WTC11 (cell line): Measurements from ENCODE around the gene WDR64. TPM values are rescaled to one million over a fixed set of nuclear protein-coding genes. Genes with fewer than 3 reads are reported as not detected.

Source experiments
- ATAC-seq: fragments of 200-7000 bp; cut with Tn5 transposase; 2 replicates; pipeline ENCODE4 v1.10.0; 2021; ENCODE audit warnings: mild to moderate bottlenecking, moderate library complexity
- CTCF ChIA-PET: fragments of 300-600 bp; sonication (Branson Sonifier 250); formaldehyde crosslinking; loops from one replicate; lab custom pipeline; 2021; ENCODE audit warnings: antibody characterized with exemption; lab: Charles Lee
- POLR2A ChIA-PET: fragments of 350-600 bp; sonication (Branson Sonifier 250); formaldehyde crosslinking; loops from one replicate; lab custom pipeline; 2021; ENCODE audit warnings: antibody characterized with exemption; lab: Charles Lee
- DNase-seq: peaks from one replicate; pipeline ENCODE4 v3.0.0; 2021; ENCODE audit warnings: low spot score
- H3K27ac Mint-ChIP-seq: 2 replicates; pipeline ENCODE4 v1.8.0; 2021; ENCODE audit warnings: mixed read lengths
- H3K27me3 Mint-ChIP-seq: 2 replicates; pipeline ENCODE4 v1.8.0; 2021; ENCODE audit warnings: low read depth, mild to moderate bottlenecking, moderate library complexity, mixed read lengths
- H3K36me3 Mint-ChIP-seq: 2 replicates; pipeline ENCODE4 v1.8.0; 2021; ENCODE audit warnings: mixed read lengths
- H3K4me1 Mint-ChIP-seq: 2 replicates; pipeline ENCODE4 v1.8.0; 2022; ENCODE audit warnings: mixed read lengths
- H3K4me3 Mint-ChIP-seq: 2 replicates; pipeline ENCODE4 v1.8.0; 2021; ENCODE audit warnings: mild to moderate bottlenecking, moderate library complexity, mixed read lengths
- H3K9me3 Mint-ChIP-seq: 2 replicates; pipeline ENCODE4 v1.8.0; 2021; ENCODE audit warnings: mixed read lengths
- ATF1 ChIP-seq: sonication (generic); formaldehyde crosslinking; IDR thresholded peaks from 2 replicates; pipeline ENCODE4 v1.8.1; 2023; ENCODE audit warnings: mild to moderate bottlenecking, moderate library complexity, missing genetic modification reagents
- CREM ChIP-seq: sonication (generic); formaldehyde crosslinking; IDR thresholded peaks from 2 replicates; pipeline ENCODE4 v1.8.1; 2022; ENCODE audit warnings: mild to moderate bottlenecking, missing genetic modification reagents, moderate library complexity
- FOXJ3 ChIP-seq: sonication (generic); formaldehyde crosslinking; IDR thresholded peaks from 2 replicates; pipeline ENCODE4 v1.9.0; 2021; ENCODE audit warnings: missing genetic modification reagents, mild to moderate bottlenecking, borderline replicate concordance
- GTF2I ChIP-seq: fragments of 250-450 bp; sonication (Bioruptor Pico); conservative IDR thresholded peaks from 2 replicates; pipeline ENCODE4 v1.4.0; 2021; ENCODE audit warnings: mild to moderate bottlenecking
- IRF2 ChIP-seq: sonication (generic); formaldehyde crosslinking; IDR thresholded peaks from 2 replicates; pipeline ENCODE4 v1.8.0; 2022; ENCODE audit warnings: low read depth, missing genetic modification reagents, borderline replicate concordance
- NFYB ChIP-seq: sonication (generic); formaldehyde crosslinking; conservative IDR thresholded peaks from 2 replicates; pipeline ENCODE4 v1.8.0; 2022; ENCODE audit warnings: low read depth, missing genetic modification reagents
- SMAD4 ChIP-seq: sonication (generic); formaldehyde crosslinking; IDR thresholded peaks from 2 replicates; pipeline ENCODE4 v1.8.0; 2022; ENCODE audit warnings: mild to moderate bottlenecking, missing genetic modification reagents
- TP53 ChIP-seq: sonication (generic); formaldehyde crosslinking; IDR thresholded peaks from 2 replicates; pipeline ENCODE4 v1.8.1; 2023; ENCODE audit warnings: mild to moderate bottlenecking, missing genetic modification reagents
- ZNF263 ChIP-seq: sonication (generic); formaldehyde crosslinking; IDR thresholded peaks from 2 replicates; pipeline ENCODE4 v1.8.1; 2022; ENCODE audit warnings: low read depth, mild to moderate bottlenecking, moderate library complexity, missing genetic modification reagents
- ZNF671 ChIP-seq: fragments of 250-450 bp; sonication (Bioruptor Pico); IDR thresholded peaks from 2 replicates; pipeline ENCODE4 v1.8.0; 2021; ENCODE audit warnings: mild to moderate bottlenecking
- total RNA-seq: library from RNA; stranded (reverse); gene quantifications from 3 replicates; pipeline ENCODE4 v1.2.3, GENCODE V29; 2021
- TF ChIP-seq, protein P1 (sequence below): fragments of 250-450 bp; sonication (Bioruptor Pico); IDR thresholded peaks from 2 replicates; pipeline ENCODE4 v1.9.0; 2021; ENCODE audit warnings: mild to moderate bottlenecking
- TF ChIP-seq, protein P2 (sequence below): fragments of 250-450 bp; sonication (Bioruptor Pico); IDR thresholded peaks from 2 replicates; pipeline ENCODE4 v2.1.2; 2022; ENCODE audit warnings: mild to moderate bottlenecking, moderate library complexity
- TF ChIP-seq, protein P3 (sequence below): fragments of 200-600 bp; IDR thresholded peaks from 2 replicates; pipeline ENCODE4 v1.8.0; 2022; ENCODE audit warnings: antibody characterized with exemption
- TF ChIP-seq, protein P4 (sequence below): sonication (generic); formaldehyde crosslinking; IDR thresholded peaks from 2 replicates; pipeline ENCODE4 v1.8.0; 2023; ENCODE audit warnings: missing genetic modification reagents
- TF ChIP-seq, protein P5 (sequence below): sonication (generic); formaldehyde crosslinking; conservative IDR thresholded peaks from 2 replicates; pipeline ENCODE4 v1.8.1; 2023; ENCODE audit warnings: mild to moderate bottlenecking, low read depth, missing genetic modification reagents, moderate library complexity
- TF ChIP-seq, protein P6 (sequence below): sonication (generic); formaldehyde crosslinking; IDR thresholded peaks from 2 replicates; pipeline ENCODE4 v1.8.1; 2022; ENCODE audit warnings: mild to moderate bottlenecking, moderate library complexity, missing genetic modification reagents
- TF ChIP-seq, protein P7 (sequence below): sonication (generic); formaldehyde crosslinking; IDR thresholded peaks from 2 replicates; pipeline ENCODE4 v1.8.0; 2022; ENCODE audit warnings: mild to moderate bottlenecking, missing genetic modification reagents
- TF ChIP-seq, protein P8 (sequence below): sonication (generic); formaldehyde crosslinking; IDR thresholded peaks from 2 replicates; pipeline ENCODE4 v1.8.1; 2022; ENCODE audit warnings: low read depth, missing genetic modification reagents, borderline replicate concordance
- TF ChIP-seq, protein P9 (sequence below): sonication (generic); formaldehyde crosslinking; IDR thresholded peaks from 2 replicates; pipeline ENCODE4 v1.8.1; 2022; ENCODE audit warnings: low read depth, mild to moderate bottlenecking, moderate library complexity, missing genetic modification reagents, borderline replicate concordance

WDR64 gene
- total RNA-seq, 1 experiment from 2014 or later = not detected

DNA sequence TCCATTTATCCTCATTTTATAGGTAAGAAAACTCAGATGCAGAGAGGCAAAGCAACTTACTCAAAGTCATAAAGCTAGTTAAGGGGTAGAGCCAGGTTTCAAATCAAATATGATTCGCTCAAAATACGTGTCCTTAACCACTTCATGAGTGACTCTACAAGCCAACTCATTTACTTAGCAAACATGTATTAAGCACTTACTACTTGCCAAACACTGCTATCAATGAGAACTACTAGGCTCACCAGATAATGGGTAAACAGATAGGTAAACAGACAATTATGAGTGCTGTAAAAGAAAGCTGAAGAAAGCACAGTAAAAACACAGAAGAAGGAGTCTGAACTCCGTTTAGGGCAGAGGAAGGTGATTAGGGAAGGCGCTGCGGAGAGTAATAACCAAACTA, 65.9 kb downstream of the WDR64 start:
- no peak for DNase-seq
- no peaks in the 10 kb centered on the region for H3K4me1 Mint-ChIP-seq
- ChIA-PET POLR2A (interaction anchor here (0.6 kb wide), 1 partner anchor 28 kb away, joined by 3 read pairs; no protein-coding TSS in a partner anchor), CTCF (no interaction called here)
- H3K36me3 Mint-ChIP-seq = no peaks in the 10 kb centered on the region
- no peaks in the 10 kb centered on the region for H3K9me3 Mint-ChIP-seq
- H3K27ac Mint-ChIP-seq = no peak overlapping the region
- TF ChIP-seq FOXJ3 = no peak
- TF ChIP-seq, protein P1, sequence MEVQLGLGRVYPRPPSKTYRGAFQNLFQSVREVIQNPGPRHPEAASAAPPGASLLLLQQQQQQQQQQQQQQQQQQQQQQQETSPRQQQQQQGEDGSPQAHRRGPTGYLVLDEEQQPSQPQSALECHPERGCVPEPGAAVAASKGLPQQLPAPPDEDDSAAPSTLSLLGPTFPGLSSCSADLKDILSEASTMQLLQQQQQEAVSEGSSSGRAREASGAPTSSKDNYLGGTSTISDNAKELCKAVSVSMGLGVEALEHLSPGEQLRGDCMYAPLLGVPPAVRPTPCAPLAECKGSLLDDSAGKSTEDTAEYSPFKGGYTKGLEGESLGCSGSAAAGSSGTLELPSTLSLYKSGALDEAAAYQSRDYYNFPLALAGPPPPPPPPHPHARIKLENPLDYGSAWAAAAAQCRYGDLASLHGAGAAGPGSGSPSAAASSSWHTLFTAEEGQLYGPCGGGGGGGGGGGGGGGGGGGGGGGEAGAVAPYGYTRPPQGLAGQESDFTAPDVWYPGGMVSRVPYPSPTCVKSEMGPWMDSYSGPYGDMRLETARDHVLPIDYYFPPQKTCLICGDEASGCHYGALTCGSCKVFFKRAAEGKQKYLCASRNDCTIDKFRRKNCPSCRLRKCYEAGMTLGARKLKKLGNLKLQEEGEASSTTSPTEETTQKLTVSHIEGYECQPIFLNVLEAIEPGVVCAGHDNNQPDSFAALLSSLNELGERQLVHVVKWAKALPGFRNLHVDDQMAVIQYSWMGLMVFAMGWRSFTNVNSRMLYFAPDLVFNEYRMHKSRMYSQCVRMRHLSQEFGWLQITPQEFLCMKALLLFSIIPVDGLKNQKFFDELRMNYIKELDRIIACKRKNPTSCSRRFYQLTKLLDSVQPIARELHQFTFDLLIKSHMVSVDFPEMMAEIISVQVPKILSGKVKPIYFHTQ (CRISPR knock-in tag) = no peak
- TF ChIP-seq TP53 (CRISPR knock-in tag) = no peak
- no peak for TF ChIP-seq ZNF263 (CRISPR knock-in tag)
- TF ChIP-seq, protein P2, sequence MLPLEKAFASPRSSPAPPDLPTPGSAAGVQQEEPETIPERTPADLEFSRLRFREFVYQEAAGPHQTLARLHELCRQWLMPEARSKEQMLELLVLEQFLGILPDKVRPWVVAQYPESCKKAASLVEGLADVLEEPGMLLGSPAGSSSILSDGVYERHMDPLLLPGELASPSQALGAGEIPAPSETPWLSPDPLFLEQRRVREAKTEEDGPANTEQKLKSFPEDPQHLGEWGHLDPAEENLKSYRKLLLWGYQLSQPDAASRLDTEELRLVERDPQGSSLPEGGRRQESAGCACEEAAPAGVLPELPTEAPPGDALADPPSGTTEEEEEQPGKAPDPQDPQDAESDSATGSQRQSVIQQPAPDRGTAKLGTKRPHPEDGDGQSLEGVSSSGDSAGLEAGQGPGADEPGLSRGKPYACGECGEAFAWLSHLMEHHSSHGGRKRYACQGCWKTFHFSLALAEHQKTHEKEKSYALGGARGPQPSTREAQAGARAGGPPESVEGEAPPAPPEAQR (CRISPR knock-in tag) = no peak
- no peak for TF ChIP-seq SMAD4
- TF ChIP-seq ATF1 (CRISPR knock-in tag) = no peak
- no peak for TF ChIP-seq CREM (CRISPR knock-in tag)
- TF ChIP-seq, protein P3, sequence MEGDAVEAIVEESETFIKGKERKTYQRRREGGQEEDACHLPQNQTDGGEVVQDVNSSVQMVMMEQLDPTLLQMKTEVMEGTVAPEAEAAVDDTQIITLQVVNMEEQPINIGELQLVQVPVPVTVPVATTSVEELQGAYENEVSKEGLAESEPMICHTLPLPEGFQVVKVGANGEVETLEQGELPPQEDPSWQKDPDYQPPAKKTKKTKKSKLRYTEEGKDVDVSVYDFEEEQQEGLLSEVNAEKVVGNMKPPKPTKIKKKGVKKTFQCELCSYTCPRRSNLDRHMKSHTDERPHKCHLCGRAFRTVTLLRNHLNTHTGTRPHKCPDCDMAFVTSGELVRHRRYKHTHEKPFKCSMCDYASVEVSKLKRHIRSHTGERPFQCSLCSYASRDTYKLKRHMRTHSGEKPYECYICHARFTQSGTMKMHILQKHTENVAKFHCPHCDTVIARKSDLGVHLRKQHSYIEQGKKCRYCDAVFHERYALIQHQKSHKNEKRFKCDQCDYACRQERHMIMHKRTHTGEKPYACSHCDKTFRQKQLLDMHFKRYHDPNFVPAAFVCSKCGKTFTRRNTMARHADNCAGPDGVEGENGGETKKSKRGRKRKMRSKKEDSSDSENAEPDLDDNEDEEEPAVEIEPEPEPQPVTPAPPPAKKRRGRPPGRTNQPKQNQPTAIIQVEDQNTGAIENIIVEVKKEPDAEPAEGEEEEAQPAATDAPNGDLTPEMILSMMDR = no peak
- TF ChIP-seq GTF2I (CRISPR knock-in tag) = no peak
- TF ChIP-seq ZNF671 (CRISPR knock-in tag) = no peak
- TF ChIP-seq, protein P4, sequence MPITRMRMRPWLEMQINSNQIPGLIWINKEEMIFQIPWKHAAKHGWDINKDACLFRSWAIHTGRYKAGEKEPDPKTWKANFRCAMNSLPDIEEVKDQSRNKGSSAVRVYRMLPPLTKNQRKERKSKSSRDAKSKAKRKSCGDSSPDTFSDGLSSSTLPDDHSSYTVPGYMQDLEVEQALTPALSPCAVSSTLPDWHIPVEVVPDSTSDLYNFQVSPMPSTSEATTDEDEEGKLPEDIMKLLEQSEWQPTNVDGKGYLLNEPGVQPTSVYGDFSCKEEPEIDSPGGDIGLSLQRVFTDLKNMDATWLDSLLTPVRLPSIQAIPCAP (CRISPR knock-in tag) = no peak
- TF ChIP-seq, protein P5, sequence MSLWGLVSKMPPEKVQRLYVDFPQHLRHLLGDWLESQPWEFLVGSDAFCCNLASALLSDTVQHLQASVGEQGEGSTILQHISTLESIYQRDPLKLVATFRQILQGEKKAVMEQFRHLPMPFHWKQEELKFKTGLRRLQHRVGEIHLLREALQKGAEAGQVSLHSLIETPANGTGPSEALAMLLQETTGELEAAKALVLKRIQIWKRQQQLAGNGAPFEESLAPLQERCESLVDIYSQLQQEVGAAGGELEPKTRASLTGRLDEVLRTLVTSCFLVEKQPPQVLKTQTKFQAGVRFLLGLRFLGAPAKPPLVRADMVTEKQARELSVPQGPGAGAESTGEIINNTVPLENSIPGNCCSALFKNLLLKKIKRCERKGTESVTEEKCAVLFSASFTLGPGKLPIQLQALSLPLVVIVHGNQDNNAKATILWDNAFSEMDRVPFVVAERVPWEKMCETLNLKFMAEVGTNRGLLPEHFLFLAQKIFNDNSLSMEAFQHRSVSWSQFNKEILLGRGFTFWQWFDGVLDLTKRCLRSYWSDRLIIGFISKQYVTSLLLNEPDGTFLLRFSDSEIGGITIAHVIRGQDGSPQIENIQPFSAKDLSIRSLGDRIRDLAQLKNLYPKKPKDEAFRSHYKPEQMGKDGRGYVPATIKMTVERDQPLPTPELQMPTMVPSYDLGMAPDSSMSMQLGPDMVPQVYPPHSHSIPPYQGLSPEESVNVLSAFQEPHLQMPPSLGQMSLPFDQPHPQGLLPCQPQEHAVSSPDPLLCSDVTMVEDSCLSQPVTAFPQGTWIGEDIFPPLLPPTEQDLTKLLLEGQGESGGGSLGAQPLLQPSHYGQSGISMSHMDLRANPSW (CRISPR knock-in tag) = no peak
- TF ChIP-seq, protein P6, sequence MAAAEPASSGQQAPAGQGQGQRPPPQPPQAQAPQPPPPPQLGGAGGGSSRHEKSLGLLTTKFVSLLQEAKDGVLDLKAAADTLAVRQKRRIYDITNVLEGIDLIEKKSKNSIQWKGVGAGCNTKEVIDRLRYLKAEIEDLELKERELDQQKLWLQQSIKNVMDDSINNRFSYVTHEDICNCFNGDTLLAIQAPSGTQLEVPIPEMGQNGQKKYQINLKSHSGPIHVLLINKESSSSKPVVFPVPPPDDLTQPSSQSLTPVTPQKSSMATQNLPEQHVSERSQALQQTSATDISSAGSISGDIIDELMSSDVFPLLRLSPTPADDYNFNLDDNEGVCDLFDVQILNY = no peak
- ATAC-seq = no peak
- no peaks in the 10 kb centered on the region for H3K27me3 Mint-ChIP-seq
- H3K4me3 Mint-ChIP-seq = no peak overlapping the region

DNA sequence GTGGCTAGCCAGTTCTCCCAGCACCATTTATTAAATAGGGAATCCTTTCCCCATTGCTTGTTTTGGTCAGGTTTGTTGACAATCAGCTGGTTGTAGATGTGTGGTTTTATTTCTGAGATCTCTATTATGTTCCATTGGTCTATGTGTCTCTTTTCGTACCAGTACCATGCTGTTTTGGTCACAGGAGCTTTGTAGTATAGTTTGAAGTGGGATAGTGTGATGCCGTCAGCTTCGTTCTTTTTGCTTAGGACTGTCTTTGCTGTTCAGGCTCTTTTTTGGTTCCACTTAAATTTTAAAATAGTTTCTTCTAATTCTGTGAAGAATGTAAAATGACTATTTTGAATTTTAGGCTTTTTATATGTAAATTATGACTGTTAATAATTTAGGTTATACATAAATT, 68.9 kb downstream of the WDR64 start:
- H3K9me3 Mint-ChIP-seq = no peaks in the 10 kb centered on the region
- DNase-seq (no peak), ATAC-seq (no peak)
- POLR2A ChIA-PET = no interaction called here
- CTCF ChIA-PET = no interaction called here
- no peak overlapping the region for H3K4me3 Mint-ChIP-seq
- no peaks in the 10 kb centered on the region for H3K36me3 Mint-ChIP-seq
- no peaks in the 10 kb centered on the region for H3K4me1 Mint-ChIP-seq
- no peak overlapping the region for H3K27ac Mint-ChIP-seq
- no peaks in the 10 kb centered on the region for H3K27me3 Mint-ChIP-seq
- TF ChIP-seq NFYB (CRISPR knock-in tag) (no peak), IRF2 (CRISPR knock-in tag) (no peak)
- TF ChIP-seq, protein P7, sequence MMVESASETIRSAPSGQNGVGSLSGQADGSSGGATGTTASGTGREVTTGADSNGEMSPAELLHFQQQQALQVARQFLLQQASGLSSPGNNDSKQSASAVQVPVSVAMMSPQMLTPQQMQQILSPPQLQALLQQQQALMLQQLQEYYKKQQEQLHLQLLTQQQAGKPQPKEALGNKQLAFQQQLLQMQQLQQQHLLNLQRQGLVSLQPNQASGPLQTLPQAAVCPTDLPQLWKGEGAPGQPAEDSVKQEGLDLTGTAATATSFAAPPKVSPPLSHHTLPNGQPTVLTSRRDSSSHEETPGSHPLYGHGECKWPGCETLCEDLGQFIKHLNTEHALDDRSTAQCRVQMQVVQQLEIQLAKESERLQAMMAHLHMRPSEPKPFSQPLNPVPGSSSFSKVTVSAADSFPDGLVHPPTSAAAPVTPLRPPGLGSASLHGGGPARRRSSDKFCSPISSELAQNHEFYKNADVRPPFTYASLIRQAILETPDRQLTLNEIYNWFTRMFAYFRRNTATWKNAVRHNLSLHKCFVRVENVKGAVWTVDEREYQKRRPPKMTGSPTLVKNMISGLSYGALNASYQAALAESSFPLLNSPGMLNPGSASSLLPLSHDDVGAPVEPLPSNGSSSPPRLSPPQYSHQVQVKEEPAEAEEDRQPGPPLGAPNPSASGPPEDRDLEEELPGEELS = no peak
- TF ChIP-seq, protein P8, sequence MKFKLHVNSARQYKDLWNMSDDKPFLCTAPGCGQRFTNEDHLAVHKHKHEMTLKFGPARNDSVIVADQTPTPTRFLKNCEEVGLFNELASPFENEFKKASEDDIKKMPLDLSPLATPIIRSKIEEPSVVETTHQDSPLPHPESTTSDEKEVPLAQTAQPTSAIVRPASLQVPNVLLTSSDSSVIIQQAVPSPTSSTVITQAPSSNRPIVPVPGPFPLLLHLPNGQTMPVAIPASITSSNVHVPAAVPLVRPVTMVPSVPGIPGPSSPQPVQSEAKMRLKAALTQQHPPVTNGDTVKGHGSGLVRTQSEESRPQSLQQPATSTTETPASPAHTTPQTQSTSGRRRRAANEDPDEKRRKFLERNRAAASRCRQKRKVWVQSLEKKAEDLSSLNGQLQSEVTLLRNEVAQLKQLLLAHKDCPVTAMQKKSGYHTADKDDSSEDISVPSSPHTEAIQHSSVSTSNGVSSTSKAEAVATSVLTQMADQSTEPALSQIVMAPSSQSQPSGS (CRISPR knock-in tag) = no peak
- TF ChIP-seq, protein P9, sequence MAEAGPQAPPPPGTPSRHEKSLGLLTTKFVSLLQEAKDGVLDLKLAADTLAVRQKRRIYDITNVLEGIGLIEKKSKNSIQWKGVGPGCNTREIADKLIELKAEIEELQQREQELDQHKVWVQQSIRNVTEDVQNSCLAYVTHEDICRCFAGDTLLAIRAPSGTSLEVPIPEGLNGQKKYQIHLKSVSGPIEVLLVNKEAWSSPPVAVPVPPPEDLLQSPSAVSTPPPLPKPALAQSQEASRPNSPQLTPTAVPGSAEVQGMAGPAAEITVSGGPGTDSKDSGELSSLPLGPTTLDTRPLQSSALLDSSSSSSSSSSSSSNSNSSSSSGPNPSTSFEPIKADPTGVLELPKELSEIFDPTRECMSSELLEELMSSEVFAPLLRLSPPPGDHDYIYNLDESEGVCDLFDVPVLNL = no peak
